Femur (tissue), 1 donor: ENCODE results near the gene EPHA8.

Experiments used
- DNase-seq: peaks from one replicate; pipeline ENCODE4 v3.0.0-alpha.2; 2017

The EPHA8 gene

DNA sequence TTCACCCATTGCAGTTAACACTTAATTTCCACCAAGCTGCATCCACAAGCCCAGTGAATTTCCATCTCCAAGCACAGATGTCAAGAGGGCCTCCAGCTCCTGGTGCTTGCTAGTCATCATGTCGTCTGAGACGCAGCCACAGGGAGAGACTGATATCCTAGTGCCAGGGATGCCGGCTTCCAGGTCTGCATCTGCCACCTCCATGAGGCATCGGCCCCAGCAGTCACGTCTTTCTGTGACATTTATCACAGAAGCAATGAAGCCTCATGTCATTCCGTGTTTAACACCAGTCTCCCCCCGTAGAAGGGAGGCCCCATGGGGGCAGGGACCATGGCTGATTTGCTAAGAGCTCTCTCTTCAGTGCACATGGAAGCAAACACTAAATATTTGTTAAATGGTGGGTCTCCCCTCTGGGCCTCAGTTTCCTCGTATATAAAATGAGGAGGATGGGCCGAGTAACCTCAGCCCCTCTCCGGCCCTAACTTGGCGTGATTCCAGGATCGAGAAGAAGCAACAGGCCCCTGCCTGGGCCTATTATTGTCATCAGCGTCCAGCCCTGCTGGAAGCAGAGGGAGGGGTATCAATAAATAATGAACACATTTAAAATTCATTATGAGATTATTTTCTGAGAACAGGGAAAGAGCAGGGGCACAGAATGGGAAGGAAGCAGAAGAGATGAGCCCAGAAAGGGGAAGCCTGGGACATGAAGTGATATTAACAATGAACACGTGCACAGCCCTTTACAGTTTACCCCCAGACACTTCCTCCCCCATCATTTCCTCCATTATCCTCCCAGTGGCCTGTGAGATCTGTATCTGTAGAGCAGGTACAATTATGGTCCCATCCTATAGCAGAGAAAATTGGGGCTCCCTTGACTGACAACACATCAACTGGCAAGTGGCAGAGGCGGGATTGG is 88.9 kb downstream of the EPHA8 start:
- no peak for DNase-seq

DNA sequence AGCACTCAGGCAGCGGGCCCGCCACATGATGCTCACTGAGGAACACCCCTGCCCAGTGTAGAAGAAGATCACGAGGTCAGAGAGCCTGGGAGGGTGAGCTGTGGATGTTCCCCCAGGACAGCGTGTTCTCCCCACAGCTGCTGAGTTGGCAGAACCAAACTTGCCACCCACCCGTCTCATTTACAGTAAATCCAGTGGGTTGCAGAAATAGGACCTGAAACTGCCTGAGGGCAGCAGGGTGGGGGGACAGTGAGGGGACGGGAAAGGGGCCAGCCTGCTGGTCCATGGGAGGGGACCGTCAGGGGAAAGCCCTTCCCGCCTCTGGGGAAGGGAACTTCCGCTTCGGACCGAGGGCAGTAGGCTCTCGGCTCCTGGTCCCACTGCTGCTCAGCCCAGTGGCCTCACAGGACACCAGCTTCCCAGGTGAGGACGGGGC is 89.6 kb downstream of the EPHA8 start, which contains the start of gene C1QB:
Gene C1QB (plus strand): TSS at position 356 of the 436 bp plus-strand sequence. CDS start 6,227 bp downstream, outside the sequence.
- no peak for DNase-seq
